ENCODE measurements around the gene KIF19.

The KIF19 gene

GRCh38 chr17:74332763-74333283, 6.8 kb downstream of the KIF19 start:
- DNase-seq (ENCODE audit: low spot score), result no peak
- TF ChIP-seq CTCF (IDR thresholded peaks at IDR 0.05; ENCODE audit: extremely low read depth, missing control alignments), result no peak

- no peak for DNase-seq (ENCODE audit: low spot score)
- TF ChIP-seq CTCF (IDR thresholded peaks at IDR 0.05; ENCODE audit: extremely low read depth, missing control alignments), result no peak
Measured at GRCh38 chr17:74334393-74335039, 8.5 kb downstream of the KIF19 start.

- DNase-seq (ENCODE audit: low spot score), result no peak
- no peak for TF ChIP-seq CTCF (IDR thresholded peaks at IDR 0.05; ENCODE audit: extremely low read depth, missing control alignments)
Measured at GRCh38 chr17:74335529-74336062, 9.6 kb downstream of the KIF19 start.

GRCh38 chr17:74336307-74336706, 10.3 kb downstream of the KIF19 start:
- no peak for DNase-seq (ENCODE audit: low spot score)
- TF ChIP-seq CTCF (IDR thresholded peaks at IDR 0.05; ENCODE audit: extremely low read depth, missing control alignments), result no peak

GRCh38 chr17:74337834-74338500, 11.9 kb downstream of the KIF19 start:
- DNase-seq (ENCODE audit: low spot score), result no peak
- no peak for TF ChIP-seq CTCF (IDR thresholded peaks at IDR 0.05; ENCODE audit: extremely low read depth, missing control alignments)

GRCh38 chr17:74339537-74340195, 13.6 kb downstream of the KIF19 start:
- TF ChIP-seq CTCF (IDR thresholded peaks at IDR 0.05; ENCODE audit: extremely low read depth, missing control alignments), result no peak
- DNase-seq (ENCODE audit: low spot score), result no peak

All from GM20000 (cell line).